Fibroblast of mammary gland (primary cell): ENCODE data around the gene TMEM167A.

Experiments
- DNase-seq: peaks from one replicate; pipeline ENCODE4 v3.0.0-alpha.2; 2010; ENCODE audit warnings: low read depth
- H3K4me3 ChIP-seq: 2 replicates; pipeline ENCODE4 v1.5.1; 2011; ENCODE audit warnings: low read depth, mild to moderate bottlenecking, low read length, moderate library complexity; ENCODE audit not compliant: control insufficient read depth
- TF ChIP-seq, protein P1 (sequence below): conservative IDR thresholded peaks from 2 replicates; pipeline ENCODE4 v1.5.1; 2011; ENCODE audit warnings: low read depth, low read length, inconsistent platforms; ENCODE audit not compliant: control insufficient read depth, insufficient read depth

Gene TMEM167A

DNA sequence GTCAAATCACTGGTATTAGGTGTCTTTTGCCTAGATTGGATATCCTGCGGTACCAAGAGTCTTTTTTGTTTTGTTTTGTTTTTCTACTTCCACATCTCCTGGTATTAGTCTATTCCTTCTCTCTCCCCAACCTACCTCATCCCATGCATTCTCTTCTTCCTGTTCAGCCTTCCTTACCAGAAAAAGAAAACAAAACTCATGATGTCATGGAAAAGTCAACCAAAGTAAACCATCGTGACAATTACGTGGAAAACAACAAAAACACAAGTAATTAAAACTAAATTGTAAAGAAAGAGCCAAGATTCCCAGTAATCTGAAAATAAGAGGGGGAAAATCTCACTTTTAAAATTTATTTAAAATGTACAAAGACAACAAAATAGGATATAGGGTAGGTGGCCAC, 38.3 kb downstream of the TMEM167A start:
- TF ChIP-seq, protein P1, sequence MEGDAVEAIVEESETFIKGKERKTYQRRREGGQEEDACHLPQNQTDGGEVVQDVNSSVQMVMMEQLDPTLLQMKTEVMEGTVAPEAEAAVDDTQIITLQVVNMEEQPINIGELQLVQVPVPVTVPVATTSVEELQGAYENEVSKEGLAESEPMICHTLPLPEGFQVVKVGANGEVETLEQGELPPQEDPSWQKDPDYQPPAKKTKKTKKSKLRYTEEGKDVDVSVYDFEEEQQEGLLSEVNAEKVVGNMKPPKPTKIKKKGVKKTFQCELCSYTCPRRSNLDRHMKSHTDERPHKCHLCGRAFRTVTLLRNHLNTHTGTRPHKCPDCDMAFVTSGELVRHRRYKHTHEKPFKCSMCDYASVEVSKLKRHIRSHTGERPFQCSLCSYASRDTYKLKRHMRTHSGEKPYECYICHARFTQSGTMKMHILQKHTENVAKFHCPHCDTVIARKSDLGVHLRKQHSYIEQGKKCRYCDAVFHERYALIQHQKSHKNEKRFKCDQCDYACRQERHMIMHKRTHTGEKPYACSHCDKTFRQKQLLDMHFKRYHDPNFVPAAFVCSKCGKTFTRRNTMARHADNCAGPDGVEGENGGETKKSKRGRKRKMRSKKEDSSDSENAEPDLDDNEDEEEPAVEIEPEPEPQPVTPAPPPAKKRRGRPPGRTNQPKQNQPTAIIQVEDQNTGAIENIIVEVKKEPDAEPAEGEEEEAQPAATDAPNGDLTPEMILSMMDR = no peak
- H3K4me3 ChIP-seq = no peak overlapping the region
- DNase-seq = no peak

DNA sequence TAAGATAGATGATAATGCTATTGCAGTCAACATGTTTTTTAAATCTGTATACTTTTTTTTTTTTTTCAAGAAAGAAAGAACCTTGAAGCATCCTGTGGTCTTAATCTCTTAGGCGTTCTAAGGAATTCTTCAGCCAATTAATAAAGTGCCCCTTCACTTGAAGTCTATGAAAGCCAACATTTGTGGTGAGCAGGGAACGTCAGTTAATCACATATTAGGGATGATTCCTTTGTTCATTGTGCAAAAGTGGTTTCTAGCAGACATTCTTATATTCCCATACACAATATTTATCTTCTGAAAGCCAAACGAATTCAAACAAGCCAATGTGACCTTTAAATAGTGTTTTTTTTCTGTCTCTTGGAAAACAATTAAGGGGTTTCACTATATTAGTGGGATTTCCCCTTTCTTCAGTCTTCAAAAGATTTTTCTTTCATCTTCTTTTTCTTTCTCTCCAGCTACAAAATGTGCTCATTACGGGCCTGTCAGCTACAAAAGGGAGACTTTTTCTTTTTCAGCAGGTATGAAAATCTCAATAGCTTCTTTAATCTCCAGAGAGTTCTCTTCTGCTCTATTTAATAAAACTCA, 40.1 kb downstream of the TMEM167A start:
- H3K4me3 ChIP-seq = no peak overlapping the region
- DNase-seq = no peak
- TF ChIP-seq, protein P1 = no peak

DNA sequence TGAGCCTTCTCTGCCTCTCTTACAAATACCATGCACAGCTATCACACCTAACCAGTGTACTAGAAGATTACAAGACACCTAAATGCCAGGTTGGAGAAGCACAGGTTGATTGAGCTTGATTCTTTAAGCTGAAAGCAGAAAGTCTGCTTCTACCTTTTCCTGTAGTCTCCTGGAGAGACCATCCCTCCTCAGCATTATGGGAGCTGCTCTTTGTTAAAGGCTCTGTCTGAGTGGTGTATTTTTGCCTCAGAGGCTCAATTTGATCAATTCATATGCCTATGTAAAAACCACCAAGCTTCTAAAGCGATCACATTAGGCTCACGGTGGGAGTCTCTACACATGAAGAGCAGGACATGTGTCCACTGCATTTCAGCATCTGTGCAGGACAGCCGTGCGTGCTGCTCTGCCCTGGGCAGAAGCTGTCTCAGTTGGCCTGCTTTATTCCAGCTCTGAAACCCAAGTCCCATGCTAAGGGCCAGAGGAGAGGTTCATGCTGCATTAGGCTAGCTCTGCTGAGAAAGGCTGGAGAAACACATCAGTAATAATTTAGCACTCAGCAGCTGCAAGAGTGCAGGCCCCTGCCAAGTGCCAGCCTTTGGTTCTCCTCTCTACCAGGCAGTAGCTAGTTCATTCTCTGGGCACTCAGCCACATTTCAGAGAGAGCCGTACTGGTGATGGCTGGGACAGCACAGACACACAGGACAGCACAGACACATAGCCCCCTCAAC, 41.7 kb downstream of the TMEM167A start:
- TF ChIP-seq, protein P1 = no peak
- no peak overlapping the region for H3K4me3 ChIP-seq
- DNase-seq = no peak

DNA sequence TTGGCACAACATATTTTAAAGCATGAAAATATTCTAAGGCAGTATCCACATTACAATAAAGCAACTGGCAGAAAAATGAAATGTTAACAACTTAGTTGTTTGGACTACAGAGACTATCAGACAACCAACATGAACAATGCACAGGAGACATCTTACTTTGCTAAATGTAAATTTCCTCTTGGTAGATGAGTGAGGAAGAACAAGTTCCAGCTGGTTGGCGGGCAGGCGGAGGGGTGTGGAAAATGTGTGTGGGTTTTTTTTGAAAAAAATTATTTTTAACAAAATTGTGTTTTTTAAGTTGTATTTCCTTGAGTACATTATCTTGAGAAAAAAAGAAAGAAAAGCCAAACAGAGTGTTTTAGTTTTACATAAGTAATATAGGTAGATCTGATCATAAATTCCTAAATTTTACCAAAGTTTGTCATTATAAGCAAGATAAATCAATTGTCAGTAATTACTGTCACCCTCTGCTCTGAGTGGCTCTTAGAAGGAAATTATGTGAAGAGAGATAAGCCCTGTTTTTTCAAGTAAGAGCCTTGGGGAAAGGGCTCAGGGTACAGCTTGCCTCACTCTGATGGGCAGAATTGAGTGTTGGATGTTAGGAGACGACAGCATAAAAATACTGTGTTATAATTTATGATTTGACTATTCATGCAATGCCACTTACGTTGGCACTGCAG, 42.5 kb downstream of the TMEM167A start:
- TF ChIP-seq, protein P1 = no peak
- no peak overlapping the region for H3K4me3 ChIP-seq
- DNase-seq = no peak

DNA sequence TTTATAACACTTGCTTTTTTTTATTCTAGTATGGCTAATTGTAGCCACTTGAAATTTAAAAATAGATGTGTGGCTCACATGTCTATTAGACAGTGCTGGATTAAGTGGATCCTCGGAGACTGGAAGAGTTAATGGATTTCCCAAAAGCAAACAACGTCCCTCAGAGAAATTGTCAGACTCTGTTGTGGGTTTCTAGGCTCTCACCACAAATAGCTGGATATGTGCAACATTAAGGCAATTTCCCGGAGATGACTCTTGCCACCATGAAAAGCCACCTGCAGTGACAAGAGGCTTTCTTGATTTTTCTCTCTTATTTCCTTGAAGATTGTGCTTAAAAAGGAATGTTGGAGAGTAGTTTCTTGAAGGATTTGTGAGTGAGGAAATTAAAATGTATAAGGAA, 43.2 kb downstream of the TMEM167A start:
- DNase-seq = no peak
- no peak overlapping the region for H3K4me3 ChIP-seq
- TF ChIP-seq, protein P1 = no peak

DNA sequence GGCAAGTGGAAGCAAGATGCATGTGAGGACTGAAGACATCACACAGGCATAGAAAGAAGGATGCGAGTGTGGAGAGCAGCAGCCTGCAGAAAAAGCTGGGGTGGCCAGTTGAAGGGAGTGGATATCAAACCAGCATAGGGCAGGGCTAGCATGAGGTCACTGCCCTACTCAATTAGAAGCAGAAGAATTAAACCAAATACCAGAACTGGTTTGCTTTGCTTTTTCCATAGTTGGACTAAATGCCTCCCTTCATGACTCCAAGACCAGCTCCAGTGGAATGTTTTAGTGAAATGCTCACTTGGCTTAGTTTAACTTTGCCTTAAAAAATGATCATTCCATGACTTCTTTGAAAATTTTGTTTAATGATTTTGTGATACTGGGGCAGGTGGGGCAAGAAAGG, 45.8 kb downstream of the TMEM167A start:
- no peak for DNase-seq

More for the DNA sequence above, 45.8 kb downstream of the TMEM167A start:
- TF ChIP-seq, protein P1 = no peak
- H3K4me3 ChIP-seq = no peak overlapping the region
